Measurements from ENCODE around the gene A1BG.

A1BG gene

DNA sequence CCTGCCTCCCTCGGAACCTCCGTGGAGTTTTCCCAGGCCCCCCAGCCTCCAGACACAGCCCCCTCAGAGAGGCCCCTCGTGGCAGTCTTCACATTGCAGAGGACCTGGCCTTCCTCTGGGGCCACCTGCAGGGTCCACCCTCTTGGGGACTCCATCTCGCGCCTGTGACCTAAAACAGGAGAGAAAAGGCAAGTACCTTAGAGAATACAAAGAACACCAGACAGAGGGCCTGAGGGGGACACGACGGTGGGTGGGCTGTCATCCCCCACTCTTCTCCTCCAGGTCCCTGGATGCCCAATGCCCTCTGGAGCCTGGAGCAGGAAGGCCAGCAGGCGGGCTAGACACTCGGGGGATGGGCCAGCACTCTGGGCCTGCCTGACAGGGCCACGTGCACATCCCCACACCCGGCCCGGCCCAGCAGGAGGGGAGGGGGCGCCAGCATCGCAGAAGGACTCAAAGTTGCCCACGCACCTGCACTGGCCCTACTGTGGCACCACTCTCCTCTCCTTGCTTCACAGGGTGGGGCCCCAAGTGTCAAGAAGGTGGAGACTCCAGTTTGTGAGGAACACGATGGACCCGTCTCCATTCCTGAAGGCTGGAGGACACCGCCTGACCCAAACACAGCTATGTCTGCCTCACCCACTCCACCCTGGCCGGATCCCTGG lies 4.3 kb upstream of the A1BG start:
- no peak for TF ChIP-seq Cebpa-rat (IDR thresholded peaks at IDR 0.05)
- H3K27ac ChIP-seq, result no peak overlapping the region
- H3K9ac ChIP-seq, result no peak overlapping the region
- H3K4me2 ChIP-seq, result peak overlapping the region; percentile 84
- peaks cover 29% of the 10 kb centered on the region for H4K20me1 ChIP-seq
- H3K9me3 ChIP-seq, result no peaks in the 10 kb centered on the region
- peak overlapping the region; percentile 58; the same call in 1 of the 2 replicates for H3K4me3 ChIP-seq
- H3K27me3 ChIP-seq, result peaks cover 33% of the 10 kb centered on the region
- peaks cover 57% of the 10 kb centered on the region for H3K4me1 ChIP-seq
- peaks cover 14% of the 10 kb centered on the region for H3K36me3 ChIP-seq

DNA sequence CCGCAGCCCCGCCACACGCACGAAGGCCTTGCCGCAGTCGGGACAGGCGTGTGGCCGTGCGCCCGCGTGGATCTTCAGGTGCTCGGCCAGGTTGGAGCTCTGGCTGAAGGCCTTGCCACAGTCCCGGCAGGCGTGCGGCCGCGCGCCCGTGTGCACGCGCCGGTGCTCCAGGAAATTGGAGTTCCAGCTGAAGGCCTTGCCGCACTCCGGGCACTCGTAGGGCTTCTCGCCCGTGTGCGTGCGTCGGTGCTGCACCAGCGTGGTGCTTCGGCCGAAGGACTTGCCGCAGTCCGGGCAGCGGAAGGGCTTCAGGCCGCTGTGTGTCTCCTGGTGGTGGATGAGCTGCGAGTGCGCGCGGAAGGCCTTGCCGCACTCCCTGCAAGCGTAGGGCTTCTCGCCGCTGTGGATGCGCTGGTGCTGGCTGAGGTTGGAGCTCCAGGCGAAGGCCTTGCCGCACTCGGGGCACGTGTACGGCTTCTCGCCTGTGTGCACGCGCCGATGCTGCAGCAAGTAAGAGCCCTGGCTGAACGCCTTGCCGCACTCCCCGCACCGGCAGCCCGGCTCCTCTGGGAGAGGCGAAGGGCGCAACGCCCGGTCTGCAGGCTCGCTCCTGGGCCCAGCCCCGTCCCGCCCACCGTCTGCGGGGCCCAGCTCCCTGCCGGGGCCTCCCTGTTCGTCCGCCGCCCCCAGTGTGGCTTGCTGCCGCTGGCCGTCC lies 3.6 kb upstream of the A1BG start:
- Histone ChIP-seq H4K20me1 (peaks cover 36% of the 10 kb centered on the region), H3K4me3 (peak overlapping the region; percentile 58), H3K27ac (no peak overlapping the region), H3K4me1 (peaks cover 62% of the 10 kb centered on the region), H3K9me3 (no peaks in the 10 kb centered on the region), H3K27me3 (peaks cover 33% of the 10 kb centered on the region), H3K36me3 (peaks cover 20% of the 10 kb centered on the region), H3K4me2 (peak overlapping the region; percentile 84), H3K9ac (peak overlapping the region; percentile 52)
- no peak for TF ChIP-seq Cebpa-rat (IDR thresholded peaks at IDR 0.05)

DNA sequence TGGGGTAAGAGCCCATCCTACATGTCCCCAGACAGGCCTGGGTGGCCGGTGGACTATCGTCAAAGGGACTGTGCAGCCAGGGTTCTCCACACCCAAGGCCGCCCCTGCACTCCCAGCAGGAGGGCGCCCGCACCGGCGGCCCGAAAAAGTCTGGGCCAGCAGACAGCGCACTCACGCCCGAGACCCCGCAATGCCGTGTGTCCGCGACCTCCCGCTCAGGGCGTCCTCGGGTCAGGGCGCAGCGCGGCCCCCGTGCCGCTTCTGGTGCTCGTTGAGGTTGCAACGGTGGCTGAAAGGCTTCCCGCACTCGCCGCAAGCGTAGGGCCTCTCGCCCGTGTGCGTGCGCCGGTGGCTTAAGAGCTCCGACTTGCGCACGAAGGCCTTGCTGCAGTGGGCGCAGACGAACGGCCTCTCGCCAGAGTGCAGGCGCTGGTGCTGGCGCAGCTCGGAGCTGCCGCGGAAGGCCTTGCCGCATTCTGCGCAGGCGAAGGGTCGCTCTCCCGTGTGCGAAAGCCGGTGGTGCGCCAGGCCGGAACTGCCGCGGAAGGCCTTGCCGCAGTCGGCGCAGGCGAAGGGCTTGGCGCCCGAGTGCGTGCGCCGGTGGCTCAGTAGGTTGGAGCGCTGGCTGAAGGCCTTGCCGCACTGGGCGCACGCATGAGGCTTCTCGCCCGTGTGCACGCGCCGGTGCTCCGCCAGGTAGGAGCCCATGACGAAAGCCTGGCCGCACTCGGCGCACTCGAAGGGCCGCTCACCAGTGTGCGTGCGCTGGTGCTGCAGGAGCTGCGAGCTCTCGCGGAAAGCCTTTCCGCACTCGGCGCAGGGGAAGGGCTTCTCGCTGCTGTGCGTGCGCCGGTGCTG lies 2.8 kb upstream of the A1BG start:
- Histone ChIP-seq H3K9me3 (no peaks in the 10 kb centered on the region), H3K4me3 (peak overlapping the region; percentile 58), H3K9ac (peak overlapping the region; percentile 52), H3K27me3 (peaks cover 33% of the 10 kb centered on the region), H3K4me1 (peaks cover 62% of the 10 kb centered on the region), H3K27ac (no peak overlapping the region), H4K20me1 (peaks cover 44% of the 10 kb centered on the region), H3K4me2 (peak overlapping the region; percentile 84), H3K36me3 (peaks cover 27% of the 10 kb centered on the region)
- TF ChIP-seq Cebpa-rat (IDR thresholded peaks at IDR 0.05), result no peak

DNA sequence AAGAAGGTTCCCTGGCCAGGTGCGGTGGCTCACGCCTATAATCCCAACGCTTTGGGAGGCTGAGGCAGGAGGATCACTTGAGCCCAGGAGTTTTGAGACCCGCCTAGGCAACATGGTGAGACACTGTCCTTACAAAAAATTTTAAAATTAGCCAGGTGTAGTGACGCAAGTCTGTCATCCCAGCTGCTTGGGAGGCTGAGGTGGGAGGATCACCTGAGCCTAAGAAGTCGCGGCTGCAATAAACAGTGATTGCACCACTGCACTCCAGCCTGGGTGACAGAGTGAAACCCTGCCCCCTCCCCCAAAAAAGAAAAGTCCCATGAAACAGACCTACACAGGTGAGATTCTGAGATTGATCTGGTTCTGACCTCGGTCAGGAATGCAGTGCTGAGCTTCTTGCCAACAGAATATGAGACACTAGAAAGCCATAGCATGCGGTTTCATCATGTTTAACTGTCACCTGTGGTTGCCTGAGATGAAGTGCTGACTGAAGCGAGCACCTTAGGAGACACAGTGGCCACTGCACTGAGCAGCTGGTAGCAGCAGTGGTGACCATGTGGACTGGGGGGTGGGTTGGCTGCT lies 2.0 kb upstream of the A1BG start:
- H3K9me3 ChIP-seq, result no peaks in the 10 kb centered on the region
- TF ChIP-seq Cebpa-rat (IDR thresholded peaks at IDR 0.05), result no peak
- peaks cover 67% of the 10 kb centered on the region for H3K4me1 ChIP-seq
- H3K9ac ChIP-seq, result no peak overlapping the region
- peaks cover 33% of the 10 kb centered on the region for H3K27me3 ChIP-seq
- H3K27ac ChIP-seq, result no peak overlapping the region
- H3K4me2 ChIP-seq, result peak overlapping the region; percentile 84
- H3K36me3 ChIP-seq, result peaks cover 32% of the 10 kb centered on the region
- H3K4me3 ChIP-seq, result no peak overlapping the region
- H4K20me1 ChIP-seq, result peaks cover 51% of the 10 kb centered on the region

DNA sequence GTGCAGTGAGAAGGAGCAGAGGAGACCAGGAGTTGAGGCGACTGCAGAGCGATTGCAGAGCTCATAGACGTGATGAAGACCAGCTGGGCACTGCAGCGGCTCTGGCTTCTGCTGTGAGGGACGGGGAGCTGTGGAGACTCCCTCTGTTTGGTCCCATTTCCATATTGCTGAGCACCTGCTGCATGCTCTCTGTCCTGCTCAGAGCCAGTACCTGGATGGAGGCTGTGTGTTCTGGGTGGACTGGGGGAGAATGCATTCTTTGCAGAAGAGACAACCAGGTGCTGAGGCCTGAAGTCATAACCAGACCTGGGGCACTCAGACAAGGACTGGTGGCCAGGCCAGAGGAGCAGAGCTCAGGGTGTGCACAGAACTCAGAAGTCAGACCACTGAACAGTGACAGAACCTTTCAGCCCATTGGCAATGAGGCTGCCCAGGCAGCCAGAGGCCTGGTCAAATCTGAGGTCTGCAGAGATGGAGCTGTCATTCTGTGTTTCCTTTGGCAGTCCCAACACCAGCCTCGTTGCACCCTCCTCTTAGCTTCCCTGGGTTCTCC lies 1.3 kb upstream of the A1BG start:
- H3K9ac ChIP-seq, result no peak overlapping the region
- no peak overlapping the region for H3K27ac ChIP-seq
- peaks cover 69% of the 10 kb centered on the region for H3K4me1 ChIP-seq
- H3K36me3 ChIP-seq, result peaks cover 32% of the 10 kb centered on the region
- H4K20me1 ChIP-seq, result peaks cover 51% of the 10 kb centered on the region
- peaks cover 33% of the 10 kb centered on the region for H3K27me3 ChIP-seq
- TF ChIP-seq Cebpa-rat (IDR thresholded peaks at IDR 0.05), result no peak
- H3K4me2 ChIP-seq, result no peak overlapping the region
- H3K4me3 ChIP-seq, result no peak overlapping the region
- H3K9me3 ChIP-seq, result no peaks in the 10 kb centered on the region

DNA sequence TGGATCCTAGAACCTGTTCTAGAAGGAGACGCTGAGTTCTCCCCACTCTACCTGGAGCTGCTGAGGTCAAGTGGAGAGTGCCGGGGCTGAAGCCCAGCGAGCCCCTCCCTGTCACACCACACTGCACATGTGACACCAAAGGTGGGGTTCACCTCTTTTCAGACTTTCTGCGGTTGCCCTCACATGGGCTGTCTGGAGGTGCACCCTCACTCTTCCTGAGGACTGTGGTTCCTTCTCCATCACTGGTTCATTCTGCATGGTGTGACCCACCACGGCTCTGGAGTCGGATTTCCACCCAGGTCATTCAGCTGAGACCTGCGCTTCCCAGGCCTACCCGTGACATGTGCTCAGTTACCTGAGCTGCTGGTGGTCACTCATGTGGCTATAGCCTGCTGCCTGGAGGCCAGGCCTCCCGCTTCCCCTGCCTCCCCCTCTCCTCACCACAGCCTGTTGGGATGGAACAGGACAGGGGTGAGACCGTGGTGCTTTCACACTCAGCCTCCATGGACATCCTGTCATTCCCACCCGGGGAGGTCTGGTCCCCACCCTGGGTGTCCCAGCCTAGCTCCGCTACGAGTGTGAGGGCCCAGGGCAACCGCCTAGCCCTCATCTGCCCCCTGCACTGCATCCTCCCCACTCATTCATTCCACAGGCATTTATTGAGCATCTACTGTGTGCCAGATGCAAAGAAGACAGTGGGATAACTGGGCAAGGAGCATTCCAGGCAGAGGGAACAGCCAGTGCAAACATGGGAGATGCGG lies 605 bp upstream of the A1BG start:
- Histone ChIP-seq H3K4me1 (peaks cover 70% of the 10 kb centered on the region), H4K20me1 (peaks cover 51% of the 10 kb centered on the region), H3K36me3 (peaks cover 32% of the 10 kb centered on the region), H3K9me3 (no peaks in the 10 kb centered on the region), H3K27ac (no peak overlapping the region), H3K4me2 (no peak overlapping the region), H3K27me3 (peaks cover 33% of the 10 kb centered on the region), H3K4me3 (no peak overlapping the region), H3K9ac (no peak overlapping the region)
- no peak for TF ChIP-seq Cebpa-rat (IDR thresholded peaks at IDR 0.05)

DNA sequence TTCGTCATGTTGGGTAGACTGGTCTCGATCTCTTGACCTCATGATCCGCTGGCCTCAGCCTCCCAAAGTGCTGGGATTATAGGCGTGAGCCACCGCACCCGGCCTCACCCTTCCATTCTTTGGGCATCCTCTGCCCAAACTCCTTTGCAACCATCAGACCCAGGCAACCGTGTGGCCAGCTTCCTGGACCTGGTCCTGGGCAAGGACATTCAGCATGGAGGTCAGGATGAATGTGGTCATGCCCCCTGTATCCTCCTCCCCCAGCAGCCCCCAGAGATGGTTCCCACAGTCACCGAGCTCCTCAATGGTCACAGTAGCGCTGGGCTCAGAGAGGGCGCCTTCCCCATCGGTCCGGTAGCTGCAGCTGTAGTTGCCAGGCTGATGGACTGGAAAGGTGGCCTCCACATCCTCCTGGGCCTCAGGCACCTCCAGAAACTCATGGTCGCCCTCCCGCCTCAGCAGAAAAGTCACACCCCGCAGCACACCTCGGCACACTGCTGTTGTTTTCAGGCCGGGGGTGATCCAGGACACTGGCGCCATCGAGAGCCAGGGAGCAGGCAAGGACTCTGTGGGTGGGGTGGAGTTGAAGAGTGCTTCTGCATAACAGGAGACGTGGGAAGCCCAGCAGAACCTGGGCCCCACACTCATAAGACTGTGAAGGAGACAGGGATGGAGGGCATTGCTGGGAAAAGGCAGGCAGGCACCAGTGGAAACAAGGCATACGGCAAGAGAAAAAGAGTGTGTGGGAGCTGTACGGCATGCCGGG lies 1.1 kb downstream of the A1BG start:
- Histone ChIP-seq H3K4me2 (no peak overlapping the region), H3K27me3 (peaks cover 22% of the 10 kb centered on the region), H4K20me1 (peaks cover 51% of the 10 kb centered on the region), H3K4me3 (no peak overlapping the region), H3K27ac (no peak overlapping the region), H3K9me3 (no peaks in the 10 kb centered on the region), H3K36me3 (peaks cover 32% of the 10 kb centered on the region), H3K9ac (no peak overlapping the region), H3K4me1 (peaks cover 62% of the 10 kb centered on the region)
- TF ChIP-seq Cebpa-rat (IDR thresholded peaks at IDR 0.05), result no peak

DNA sequence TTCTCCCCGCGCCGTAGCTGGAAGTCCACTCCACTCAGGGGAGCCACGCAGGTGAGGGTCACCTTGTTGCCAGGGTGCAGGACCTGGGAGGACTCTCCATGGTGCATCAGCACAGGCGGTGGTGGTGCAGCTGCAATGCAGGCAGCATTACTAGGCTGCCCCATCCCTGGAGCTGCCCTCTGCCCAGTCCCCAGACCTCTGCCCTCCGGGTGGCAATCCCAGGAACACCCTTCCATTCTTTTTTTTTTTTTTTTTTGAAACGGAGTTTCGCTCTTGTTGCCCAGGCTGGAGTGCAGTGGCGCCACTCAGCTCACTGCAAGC lies 1.8 kb downstream of the A1BG start:
- Histone ChIP-seq H3K4me1 (peaks cover 58% of the 10 kb centered on the region), H3K4me2 (peak overlapping the region; percentile 83; the same call in 1 of the 2 replicates), H4K20me1 (peaks cover 51% of the 10 kb centered on the region), H3K9me3 (no peaks in the 10 kb centered on the region), H3K27ac (no peak overlapping the region), H3K9ac (no peak overlapping the region), H3K27me3 (peaks cover 16% of the 10 kb centered on the region), H3K4me3 (no peak overlapping the region), H3K36me3 (peaks cover 32% of the 10 kb centered on the region)
- TF ChIP-seq Cebpa-rat (IDR thresholded peaks at IDR 0.05), result no peak
